HG02943 (cell line): Measurements from ENCODE around the gene FGR.
"Not testable (repeated sequence)": the region's sequence is repeated elsewhere in the genome, so short reads cannot be mapped to it uniquely, and the experiment has no call there.

Source experiments
- ATAC-seq: cut with Tn5 transposase; IDR thresholded peaks from one replicate; pipeline ENCODE4 v1.9.1; 2021; ENCODE audit warnings: mild to moderate bottlenecking, low read depth, moderate library complexity; ENCODE audit not compliant: unreplicated experiment

The FGR gene

DNA sequence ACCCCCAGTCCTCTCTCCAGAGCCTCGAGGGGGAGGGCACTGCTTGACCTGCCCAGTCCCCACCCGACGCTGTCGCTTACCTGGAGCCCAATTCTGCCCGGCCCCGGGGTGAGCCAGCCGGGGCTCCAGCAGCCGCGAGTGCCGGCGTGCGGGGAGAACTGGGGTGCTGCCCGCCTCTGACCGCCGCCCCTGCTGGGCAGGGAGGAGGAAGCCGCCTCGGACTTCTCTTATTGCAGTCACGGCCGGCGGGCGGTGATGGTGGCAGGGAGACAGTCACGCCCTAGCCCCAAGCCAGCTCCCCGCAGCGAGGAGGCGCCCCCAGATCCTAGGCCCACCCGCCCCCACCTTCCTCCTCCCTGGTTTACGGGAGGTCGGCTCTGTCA lies at the start of gene FGR:
Gene FGR (minus strand): TSS at position 201 of the 383 bp plus-strand sequence. CDS start 11,269 bp downstream, outside the sequence.
- no peak for ATAC-seq

DNA sequence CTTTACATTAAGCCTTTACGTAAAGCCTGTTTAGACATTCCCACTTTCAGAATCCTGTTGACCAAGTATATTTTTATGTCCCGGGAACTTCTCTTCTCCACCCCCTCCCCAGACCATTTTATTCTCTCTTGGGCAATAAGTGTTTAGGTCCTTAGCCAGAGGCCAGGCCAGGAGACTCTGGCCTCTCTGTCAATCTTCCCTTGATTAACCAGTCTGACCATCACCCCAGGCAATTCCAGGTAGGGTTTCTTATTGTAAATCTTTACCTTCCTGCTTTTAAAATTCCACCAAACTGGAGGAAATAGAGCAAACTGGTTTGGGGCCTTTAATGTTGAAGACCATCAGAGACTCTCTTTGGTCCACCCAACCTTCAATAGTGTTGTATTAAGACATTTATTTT lies 49.2 kb upstream of the FGR start:
- no peak for ATAC-seq

DNA sequence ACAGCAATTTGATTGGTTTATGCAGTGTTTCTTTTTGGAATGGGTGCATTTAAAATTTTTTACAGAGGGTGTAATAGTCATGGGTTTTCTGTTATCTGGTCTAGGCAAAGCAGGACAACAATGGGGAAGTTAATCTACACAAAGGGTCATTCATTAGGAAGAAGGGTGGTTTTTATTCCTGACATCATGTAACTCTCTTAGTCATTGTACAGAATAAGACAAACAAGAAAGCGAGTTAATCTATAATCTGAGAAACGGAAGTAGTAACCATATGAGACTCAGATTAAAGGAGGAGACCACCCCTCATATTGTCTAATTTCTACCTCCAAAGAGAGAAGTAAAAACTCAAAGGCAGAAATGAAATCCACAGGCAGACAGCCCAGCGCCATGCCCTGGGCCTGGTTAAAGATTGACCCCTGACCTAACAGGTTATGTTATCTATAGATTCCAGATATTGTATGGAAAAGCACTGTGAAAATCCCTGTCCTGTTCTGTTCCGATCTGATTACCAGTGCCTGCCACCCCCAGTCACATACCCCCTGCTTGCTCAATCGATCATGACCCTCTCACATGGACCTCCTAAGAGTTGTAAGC lies 47.5 kb upstream of the FGR start:
- no peak for ATAC-seq

DNA sequence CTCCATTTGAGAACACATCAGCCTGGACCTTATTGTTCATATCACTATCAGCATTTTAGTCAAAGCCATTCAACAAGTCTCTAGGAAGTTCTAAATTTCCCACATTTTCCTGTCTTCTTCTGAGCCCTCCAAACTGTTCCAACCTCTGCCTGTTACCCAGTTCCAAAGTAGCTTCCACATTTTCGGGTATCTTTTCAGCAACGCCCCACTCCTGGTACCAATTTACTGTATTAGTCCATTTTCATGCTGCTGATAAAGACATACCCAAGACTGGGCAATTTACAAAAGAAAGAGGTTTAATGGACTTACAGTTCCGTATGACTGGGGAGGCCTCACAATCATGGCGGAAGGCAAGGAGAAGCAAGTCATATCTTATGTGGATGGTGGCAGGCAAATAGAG lies 46.6 kb upstream of the FGR start:
- not testable (repeated sequence) for ATAC-seq

DNA sequence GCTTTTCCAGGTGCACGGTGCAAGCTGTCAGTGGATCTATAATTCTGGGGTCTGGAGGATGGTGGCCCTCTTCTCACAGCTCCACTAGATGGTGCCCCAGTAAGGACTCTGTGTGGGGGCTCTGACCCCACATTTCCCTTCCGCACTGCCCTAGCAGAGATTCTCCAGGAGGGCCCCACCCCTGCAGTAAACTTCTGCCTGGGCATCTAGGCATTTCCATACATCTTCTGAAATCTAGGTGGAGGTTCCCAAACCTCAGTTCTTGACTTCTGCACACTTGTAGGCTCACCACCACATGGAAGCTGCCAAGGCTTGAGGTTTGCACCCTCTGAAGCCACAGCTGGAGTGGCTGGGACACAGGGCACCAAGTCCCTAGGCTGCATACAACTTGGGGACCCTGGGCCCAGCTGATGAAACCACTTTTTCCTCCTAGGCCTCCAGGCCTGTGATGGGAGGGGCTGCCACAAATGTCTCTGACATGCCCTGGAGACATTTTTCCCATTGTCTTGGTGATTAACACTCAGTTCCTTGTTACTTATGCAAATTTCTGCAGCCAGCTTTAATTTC lies 45.3 kb upstream of the FGR start:
- ATAC-seq = not testable (repeated sequence)

DNA sequence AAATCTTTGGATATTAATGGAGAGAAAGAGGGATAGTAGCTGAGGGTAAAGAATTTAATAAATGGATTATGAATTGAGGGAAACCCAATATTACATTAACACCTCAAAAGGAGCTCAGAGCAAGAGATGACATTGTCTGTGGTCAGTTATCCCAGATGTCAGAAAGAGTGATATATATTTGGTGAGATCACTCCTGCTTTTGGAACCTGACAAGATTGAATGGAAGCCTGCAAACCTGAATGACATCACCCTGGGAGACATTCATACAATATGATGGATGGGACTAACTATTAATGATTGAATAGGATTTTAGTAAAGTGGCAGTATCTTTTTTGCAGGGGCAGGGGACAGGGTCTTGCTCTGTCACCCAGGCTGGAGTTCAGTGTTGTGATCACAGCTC lies 43.8 kb upstream of the FGR start:
- no peak for ATAC-seq

DNA sequence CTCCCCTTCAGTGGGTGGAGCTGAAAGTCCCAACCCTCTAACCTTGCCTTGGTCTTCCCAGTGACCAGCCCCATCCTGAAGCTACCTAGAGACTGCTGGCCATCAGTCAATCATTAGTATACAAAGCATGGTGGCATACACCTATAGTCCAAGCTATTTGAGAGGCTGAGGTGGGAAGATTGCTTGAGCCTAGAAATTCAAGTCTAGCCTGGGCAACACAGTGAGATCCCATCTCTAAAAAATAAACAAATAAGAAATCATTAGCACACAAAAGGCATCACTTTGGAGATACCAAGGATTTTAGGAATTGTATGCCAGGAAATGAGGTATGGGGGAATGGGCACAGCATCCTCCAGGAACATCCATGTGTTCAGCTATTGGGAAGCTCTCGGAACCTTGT lies 41.4 kb upstream of the FGR start:
- ATAC-seq = no peak

DNA sequence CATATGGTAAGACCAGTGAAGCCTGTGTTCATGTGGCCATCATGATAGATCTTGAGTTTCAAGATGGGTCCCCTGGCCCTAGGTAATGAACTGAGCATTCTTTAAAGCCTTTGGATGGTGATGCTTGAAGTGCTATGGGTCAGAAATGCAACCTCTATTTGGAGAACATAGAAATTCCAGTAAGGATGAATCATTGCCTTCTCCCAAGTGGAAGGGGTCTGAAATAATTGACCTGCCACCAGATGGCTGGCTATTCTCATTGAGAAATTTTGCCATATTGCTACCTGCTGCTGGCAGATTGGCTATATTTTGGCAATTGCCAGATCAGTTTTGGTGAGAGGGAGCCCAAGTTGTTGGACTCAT lies 37.7 kb upstream of the FGR start:
- ATAC-seq = no peak

DNA sequence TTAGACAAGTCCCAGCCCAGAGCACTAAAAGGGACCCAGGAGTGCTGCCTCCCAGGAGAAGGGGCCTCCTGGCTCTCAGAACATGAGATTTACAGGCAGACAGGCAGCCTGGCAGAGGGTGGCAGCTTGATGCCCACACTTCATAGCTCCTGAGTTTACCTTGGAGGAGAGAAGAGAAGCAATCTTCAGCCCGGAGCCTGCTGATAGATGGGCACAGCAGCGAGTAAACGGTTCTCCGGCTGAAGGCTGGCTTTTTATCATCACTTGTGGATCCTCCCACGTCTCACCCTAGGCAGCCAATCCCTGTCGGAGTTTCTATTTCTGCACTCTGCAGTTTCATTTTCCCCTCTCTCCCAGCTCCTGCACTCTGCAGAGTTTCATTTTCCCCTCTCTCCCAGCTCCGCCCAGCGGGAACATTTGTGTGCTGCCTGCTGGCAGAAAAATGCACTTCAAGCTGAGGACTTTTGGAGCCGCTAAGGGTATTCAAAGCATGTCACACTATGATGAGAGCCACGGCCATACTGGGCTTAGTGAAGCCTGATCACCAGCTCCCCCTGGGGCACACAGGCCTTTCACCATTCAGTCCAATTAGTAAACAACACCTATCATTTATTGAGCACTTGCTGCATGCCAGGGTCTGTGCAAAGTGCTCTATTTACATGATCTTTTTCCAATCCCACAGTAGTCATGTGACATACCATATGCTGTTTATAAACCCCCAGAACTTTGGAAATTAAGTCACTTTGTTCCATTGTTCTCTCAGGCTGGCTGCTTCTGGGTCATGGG lies 37.2 kb upstream of the FGR start, which contains the start of gene IFI6:
Gene IFI6 (minus strand): TSS at position 229 of the 786 bp plus-strand sequence. CDS start 2,878 bp downstream, outside the sequence.
- ATAC-seq = no peak

DNA sequence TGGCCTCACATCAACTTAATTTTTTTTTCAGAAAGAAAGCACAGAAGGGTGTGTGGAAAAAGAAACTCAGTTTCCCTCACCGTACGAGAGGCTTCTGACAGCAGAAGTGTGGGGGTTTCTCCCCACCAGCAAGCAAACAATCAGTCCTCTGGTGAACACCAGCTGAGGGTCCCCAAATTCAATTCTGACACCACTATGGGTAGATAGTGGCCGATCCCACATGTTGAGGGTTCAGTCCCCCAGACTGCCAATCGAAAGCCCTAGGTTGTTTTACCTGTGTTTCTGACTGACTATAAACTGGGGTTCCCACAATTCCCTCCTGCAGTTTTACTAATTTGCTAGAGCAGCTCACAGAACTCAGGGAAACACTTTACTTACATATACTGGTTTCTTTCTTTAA lies 34.9 kb upstream of the FGR start:
- ATAC-seq = no peak

DNA sequence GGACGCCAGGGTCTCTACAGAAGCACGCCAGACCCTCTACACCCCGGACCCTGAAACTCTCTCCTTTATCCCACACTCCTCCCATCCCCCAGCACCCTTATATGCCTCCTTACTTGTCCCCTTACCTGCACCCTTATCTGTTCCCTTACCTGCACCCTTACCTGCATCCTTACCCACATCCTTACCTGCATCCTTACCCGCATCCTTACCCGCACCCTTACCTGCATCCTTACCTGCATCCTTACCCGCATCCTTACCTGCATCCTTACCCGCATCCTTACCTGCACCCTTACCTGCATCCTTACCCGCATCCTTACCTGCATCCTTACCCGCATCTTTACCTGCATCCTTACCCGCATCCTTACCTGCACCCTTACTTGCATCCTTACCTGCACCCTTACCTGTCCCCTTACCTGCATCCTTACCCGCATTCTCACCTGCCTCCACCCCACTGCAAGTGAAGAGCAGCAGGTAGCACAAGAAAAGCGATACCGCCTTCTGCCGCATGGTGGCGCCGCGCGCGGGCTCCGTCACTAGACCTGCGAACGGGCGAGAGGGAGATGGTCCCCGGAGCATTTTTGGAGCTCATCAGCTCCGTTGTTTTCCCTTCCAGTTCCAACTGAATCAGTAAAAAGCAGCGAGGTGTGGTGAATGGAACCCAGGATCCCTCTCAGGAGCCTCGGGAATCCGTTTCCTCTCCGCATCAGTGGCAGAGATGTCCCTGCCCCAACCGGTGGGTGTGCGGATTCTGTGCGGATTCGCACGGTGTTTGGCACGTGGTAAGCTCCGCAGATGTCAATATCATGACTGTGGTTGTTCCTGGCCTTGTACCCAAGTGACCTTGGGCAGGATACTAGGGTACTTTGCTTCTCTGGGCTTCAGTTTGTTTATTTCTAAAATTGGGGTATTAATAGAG lies 34.1 kb upstream of the FGR start:
- no peak for ATAC-seq

DNA sequence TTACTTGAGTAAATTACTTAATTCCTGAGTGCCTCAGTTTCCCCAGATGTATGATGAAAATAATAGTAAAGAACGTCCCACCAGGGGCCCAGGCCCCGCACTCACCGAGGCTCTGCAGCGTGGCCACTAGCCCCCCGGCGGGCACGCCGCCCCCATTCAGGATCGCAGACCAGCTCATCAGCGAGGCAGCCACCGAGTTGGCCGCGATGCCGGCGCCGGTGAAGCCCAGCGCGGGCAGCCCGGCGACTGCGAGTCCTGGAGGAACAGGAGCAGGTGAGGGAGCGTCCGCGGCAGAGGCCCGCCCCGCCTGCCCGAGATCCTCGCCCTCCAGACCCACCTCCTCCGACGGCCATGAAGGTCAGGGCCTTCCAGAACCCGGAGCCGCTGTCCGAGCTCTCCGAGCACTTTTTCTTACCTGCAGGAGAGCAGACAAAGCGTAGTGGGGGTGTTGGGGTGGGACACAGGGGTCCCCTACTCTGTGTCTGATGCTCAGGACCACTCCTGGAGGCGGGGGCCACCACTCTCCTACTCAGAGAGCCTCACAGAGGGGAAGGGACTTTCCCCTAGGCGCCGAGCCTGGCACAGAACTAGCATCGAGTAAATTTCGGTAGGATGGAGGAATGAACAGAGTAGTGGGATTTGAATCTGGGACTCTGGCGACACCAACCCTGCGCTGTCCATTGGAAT lies 33.3 kb upstream of the FGR start:
- ATAC-seq = no peak

DNA sequence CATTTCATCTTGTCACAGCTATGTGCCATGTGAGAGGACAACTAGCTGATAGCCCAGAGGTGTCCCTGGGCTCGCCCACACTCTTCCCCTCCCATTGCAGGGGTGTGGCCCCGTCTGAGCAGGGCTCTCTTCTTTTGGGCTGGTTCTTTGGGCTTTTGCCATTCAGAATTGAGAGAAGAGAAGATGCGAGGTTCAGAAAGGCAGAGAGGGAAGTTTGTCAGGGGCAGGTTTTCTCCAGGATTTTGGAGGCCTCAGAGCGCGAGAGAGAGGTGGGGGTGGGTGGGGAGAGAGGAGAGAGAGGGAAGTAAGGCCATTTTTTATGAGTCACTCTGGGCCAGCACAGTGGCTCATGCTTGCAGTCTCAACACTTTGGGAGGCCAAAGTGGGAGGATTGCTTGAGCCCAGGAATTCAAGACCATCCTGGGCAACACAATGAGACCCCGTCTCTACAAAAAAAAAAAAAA lies 31.8 kb upstream of the FGR start:
- ATAC-seq = no peak

DNA sequence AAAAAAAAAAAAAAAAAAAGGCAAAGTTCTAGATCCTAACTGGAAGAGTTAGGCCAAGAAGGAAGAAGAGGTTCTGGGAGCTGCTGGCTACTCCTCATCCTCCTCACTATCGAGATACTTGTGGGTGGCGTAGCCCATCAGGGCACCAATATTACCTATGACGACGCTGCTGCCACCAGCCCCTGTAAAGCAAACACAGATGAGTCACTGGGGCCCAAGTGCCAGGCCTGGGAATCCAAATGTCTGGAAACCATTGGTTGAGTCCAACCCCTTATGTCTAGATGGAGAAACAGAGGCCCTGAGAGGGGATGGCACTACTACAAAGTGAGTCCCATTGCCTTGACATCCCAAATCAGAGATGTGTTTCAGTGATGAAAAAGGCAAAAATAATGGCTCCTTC lies 31.3 kb upstream of the FGR start:
- no peak for ATAC-seq

DNA sequence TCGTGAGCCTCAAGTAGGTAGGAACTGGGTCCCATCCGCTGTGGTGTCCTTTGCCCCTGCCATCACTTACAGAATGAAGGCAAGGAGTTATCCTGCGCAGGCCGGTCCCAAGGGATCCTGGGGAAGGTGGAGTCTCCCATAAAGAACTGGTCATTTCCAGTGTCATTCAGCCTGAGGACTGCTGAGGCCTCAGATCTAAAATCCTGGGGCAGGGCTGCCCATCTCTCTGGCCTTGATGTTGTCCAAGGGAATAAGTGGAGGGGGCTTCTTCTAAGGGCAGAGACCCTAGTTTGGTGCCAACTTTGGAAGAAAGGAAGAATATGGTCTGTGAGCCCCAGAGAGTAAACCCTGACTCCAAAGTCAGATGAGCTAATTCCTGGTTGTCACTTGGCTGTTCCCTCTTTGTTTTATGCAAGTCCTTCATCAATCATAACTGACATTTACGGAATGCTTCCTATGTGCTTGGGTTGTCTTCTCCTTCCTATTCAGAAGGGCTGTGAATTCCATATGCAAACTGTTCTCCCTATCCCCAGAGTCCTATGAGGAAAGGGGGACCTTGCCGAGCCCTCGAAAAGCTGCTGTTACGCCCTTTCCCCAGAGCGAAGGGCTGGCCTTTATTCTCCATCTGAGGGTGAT lies 30.1 kb upstream of the FGR start:
- no peak for ATAC-seq

DNA sequence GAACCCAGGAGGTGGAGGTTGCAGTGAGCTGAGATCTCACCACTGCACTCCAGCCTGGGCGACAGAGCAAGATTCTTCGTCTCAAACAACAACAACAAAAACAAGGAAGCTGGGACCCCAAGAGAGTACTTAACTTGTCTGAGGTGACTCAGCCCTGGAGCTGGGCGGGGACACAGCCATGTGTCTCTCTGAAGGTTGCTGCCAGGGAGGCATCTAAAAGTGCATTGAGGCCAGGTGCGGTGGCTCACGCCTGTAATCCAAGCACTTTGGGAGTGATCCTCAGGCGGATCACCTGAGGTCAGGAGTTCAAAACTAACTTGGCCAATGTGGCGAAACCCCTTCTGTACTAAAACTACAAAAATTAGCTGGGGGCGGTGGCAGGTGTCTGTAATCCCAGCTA lies 29.3 kb upstream of the FGR start:
- ATAC-seq = no peak

DNA sequence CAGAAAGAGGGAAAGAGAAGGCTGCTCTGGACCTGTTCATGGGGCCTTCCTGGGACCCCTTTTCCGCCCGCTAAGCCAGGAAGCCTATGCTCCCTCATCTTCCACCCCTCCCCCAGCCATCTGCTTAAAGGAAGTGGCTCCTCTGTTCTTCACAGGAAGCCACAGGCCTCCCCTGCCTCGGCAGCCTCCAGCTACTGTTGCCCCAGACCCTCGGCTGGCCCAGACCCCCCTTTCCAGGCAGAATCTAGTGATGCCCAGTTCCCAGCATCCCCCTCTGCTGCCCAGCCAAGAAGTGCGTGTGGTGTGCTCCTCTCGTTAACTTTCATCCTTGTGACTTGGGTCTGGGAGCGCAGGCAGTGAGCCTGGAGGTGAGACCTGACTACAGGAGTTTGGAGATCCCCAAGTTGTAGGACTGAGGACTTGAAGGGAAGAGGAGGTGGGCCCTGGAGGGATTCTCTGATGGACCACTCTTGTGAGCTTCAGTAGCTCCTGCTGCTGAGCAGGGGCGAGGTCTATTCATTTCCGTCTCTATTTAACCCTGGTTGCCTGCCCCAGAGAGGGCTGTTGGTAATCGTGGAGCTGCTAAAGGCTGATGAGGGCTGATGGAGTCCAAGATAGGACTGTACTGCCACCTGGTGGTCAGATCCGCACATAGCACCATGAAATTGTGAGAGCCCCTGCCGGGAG lies 27.9 kb upstream of the FGR start:
- ATAC-seq = no peak

DNA sequence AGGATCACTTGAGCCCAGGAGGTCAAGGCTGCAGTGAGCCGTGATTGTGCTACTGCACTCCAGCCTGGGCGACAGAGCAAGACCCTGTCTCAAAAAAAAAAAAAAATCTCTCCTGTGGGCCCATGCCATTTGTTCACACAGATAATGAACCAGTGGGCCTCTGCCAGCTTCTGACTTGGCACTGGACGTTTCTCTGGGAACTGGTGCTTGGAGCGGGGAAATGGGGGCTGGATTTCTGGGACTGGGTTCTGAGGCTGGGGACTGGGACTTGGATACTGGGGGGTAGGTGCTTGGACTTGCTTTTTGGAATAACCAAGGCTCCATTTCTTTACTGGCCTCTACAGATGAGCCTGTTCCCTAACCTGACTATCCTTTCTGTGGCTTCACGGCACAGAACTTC lies 27.3 kb upstream of the FGR start:
- ATAC-seq = no peak

DNA sequence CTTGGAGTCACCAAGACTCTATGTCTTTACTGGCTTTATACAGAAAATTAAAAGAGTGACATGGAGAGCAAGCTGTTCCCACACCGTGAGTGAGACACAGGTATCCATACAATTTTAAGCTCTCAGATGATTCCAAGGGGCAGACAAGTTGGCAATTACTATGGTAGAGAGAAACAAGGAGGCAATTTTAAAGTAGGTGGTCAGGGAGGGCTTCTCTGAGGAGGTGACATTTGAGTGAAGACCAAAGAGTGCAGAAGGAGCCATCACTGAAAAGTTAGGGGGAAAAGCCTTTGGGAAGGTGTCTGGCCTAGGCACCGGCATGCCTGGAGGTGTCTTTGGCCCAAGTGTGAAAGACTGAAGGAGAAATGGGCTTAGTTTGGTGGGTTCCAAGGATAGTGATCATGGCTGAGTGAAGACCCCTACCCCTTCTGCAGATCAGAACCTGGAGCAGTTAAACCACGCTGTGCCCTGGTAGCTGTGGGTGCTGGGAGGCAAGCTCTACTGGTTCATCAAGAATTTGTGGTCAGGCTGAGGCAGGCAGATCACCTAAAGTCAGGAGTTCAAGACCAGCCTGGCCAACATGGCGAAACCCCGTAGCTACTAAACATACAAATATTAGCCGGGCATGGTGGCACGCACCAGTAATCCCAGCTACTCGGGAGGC lies 26.6 kb upstream of the FGR start:
- no peak for ATAC-seq
